HG02642 (cell line): Measurements from ENCODE around the gene PITPNM3.
"Not testable (repeated sequence)": the region's sequence is repeated elsewhere in the genome, so short reads cannot be mapped to it uniquely, and the experiment has no call there.

ENCODE experiments used
- ATAC-seq: cut with Tn5 transposase; IDR thresholded peaks from one replicate; pipeline ENCODE4 v1.9.1; 2021; ENCODE audit warnings: mild to moderate bottlenecking; ENCODE audit not compliant: unreplicated experiment, poor library complexity

Gene PITPNM3

GRCh38 chr17:6487251-6488007, 68.9 kb downstream of the PITPNM3 start:
- no peak for ATAC-seq

- ATAC-seq: no peak
These were observed 70.5 kb downstream of the PITPNM3 start for GRCh38 chr17:6485646-6486412.

GRCh38 chr17:6483507-6483906, 72.8 kb downstream of the PITPNM3 start:
- ATAC-seq: no peak

GRCh38 chr17:6482796-6483195, 73.6 kb downstream of the PITPNM3 start:
- ATAC-seq: not testable (repeated sequence)

GRCh38 chr17:6482105-6482455, 74.3 kb downstream of the PITPNM3 start:
- no peak for ATAC-seq

GRCh38 chr17:6480303-6480675, 76.1 kb downstream of the PITPNM3 start:
- no peak for ATAC-seq

GRCh38 chr17:6479622-6480302, 76.6 kb downstream of the PITPNM3 start:
- ATAC-seq: no peak

GRCh38 chr17:6478486-6478885, 77.9 kb downstream of the PITPNM3 start:
- no peak for ATAC-seq

GRCh38 chr17:6477831-6478383, 78.4 kb downstream of the PITPNM3 start:
- ATAC-seq: no peak

GRCh38 chr17:6476810-6477179, 79.6 kb downstream of the PITPNM3 start:
- ATAC-seq: no peak

GRCh38 chr17:6476076-6476809, 80.1 kb downstream of the PITPNM3 start:
- ATAC-seq: no peak

GRCh38 chr17:6475411-6475810, 80.9 kb downstream of the PITPNM3 start:
- no peak for ATAC-seq

GRCh38 chr17:6474906-6475305, 81.4 kb downstream of the PITPNM3 start:
- ATAC-seq: no peak

- ATAC-seq: no peak
These were observed 82.0 kb downstream of the PITPNM3 start for GRCh38 chr17:6474376-6474775.

GRCh38 chr17:6473128-6473767, 83.1 kb downstream of the PITPNM3 start:
- ATAC-seq: no peak

- no peak for ATAC-seq
These were observed 83.8 kb downstream of the PITPNM3 start for GRCh38 chr17:6472517-6472916.

GRCh38 chr17:6471531-6472465, 84.6 kb downstream of the PITPNM3 start:
- ATAC-seq: no peak

GRCh38 chr17:6470751-6471521, 85.4 kb downstream of the PITPNM3 start:
- ATAC-seq: no peak
